ENCODE results near the gene PRKCB. TPM values are rescaled to one million over a fixed set of nuclear protein-coding genes. Genes with fewer than 3 reads are reported as not detected.
"Not testable (repeated sequence)": the region's sequence is repeated elsewhere in the genome, so short reads cannot be mapped to it uniquely, and the experiment has no call there.

The PRKCB gene
- total RNA-seq, 6 experiments from 2014 or later: not detected

DNA sequence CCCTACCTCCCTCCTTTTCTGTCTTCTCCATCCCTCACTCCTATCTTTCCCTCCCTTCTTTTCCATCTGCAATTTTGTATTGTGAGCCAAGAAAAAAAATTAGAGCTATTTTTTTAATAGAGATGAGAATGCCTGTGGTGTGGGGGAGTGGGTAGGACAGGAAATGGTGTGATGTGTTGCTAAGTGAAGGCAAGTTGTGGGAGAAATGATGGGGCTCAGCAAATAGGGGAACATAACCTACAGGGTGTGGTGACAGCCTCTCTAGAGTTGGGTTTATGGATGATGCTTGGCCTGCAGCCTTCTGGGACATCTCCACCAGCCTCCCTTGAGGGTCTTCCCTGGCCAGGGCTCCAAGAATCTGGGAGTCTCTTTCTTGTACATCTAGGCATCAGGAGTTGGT lies 257.3 kb downstream of the PRKCB start:
- peaks cover 60% of the 10 kb centered on the region for H3K9me3 Mint-ChIP-seq
- H3K36me3 Mint-ChIP-seq (ENCODE audit: low read depth): 0 out of 2 replicates have a peak, but pooled peaks cover 3% of the 10 kb centered on the region
- no peaks in the 10 kb centered on the region; the same call in 1 of the 2 replicates for H3K27me3 Mint-ChIP-seq (ENCODE audit: insufficient read depth)
- H3K4me1 Mint-ChIP-seq (ENCODE audit: low read depth): no peaks in the 10 kb centered on the region
- TF ChIP-seq, protein P1, sequence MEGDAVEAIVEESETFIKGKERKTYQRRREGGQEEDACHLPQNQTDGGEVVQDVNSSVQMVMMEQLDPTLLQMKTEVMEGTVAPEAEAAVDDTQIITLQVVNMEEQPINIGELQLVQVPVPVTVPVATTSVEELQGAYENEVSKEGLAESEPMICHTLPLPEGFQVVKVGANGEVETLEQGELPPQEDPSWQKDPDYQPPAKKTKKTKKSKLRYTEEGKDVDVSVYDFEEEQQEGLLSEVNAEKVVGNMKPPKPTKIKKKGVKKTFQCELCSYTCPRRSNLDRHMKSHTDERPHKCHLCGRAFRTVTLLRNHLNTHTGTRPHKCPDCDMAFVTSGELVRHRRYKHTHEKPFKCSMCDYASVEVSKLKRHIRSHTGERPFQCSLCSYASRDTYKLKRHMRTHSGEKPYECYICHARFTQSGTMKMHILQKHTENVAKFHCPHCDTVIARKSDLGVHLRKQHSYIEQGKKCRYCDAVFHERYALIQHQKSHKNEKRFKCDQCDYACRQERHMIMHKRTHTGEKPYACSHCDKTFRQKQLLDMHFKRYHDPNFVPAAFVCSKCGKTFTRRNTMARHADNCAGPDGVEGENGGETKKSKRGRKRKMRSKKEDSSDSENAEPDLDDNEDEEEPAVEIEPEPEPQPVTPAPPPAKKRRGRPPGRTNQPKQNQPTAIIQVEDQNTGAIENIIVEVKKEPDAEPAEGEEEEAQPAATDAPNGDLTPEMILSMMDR (IDR thresholded peaks at IDR 0.05): no peak
- no peak overlapping the region for H3K27ac Mint-ChIP-seq
- no peak overlapping the region for H3K4me3 Mint-ChIP-seq
- no peak for DNase-seq

DNA sequence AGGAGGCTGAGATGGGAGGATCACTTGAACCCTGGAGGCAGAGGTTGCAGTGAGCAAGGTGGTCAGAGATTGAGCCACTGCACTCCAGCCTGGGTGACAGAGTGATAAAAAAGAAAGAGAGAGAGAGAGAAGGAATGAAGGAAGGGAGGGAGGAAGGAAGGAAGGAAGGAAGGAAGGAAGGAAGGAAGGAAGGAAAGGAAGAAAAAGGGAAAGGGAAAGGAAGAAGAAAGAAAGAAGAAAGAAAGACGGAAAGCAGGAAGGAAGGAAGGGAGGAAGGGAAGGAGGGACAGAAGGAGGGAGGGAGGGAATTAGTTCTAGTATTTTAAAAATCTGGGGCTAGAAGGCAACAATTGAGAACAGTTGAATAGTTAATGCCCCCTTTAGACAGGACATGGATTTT lies 258.9 kb downstream of the PRKCB start:
- H3K9me3 Mint-ChIP-seq: peaks cover 51% of the 10 kb centered on the region
- H3K4me1 Mint-ChIP-seq (ENCODE audit: low read depth): no peaks in the 10 kb centered on the region
- H3K36me3 Mint-ChIP-seq (ENCODE audit: low read depth): 0 out of 2 replicates have a peak, but pooled peaks cover 3% of the 10 kb centered on the region
- H3K27me3 Mint-ChIP-seq (ENCODE audit: insufficient read depth): no peaks in the 10 kb centered on the region; the same call in 1 of the 2 replicates
- no peak overlapping the region for H3K4me3 Mint-ChIP-seq
- DNase-seq: no peak
- no peak overlapping the region for H3K27ac Mint-ChIP-seq
- TF ChIP-seq, protein P1 (IDR thresholded peaks at IDR 0.05): no peak

- Mint-ChIP-seq H3K27ac (no peak overlapping the region), H3K4me3 (no peak overlapping the region), H3K4me1 (ENCODE audit: low read depth) (no peaks in the 10 kb centered on the region), H3K9me3 (peaks cover 33% of the 10 kb centered on the region), H3K27me3 (ENCODE audit: insufficient read depth) (no peaks in the 10 kb centered on the region; the same call in 1 of the 2 replicates), H3K36me3 (ENCODE audit: low read depth) (no peaks in the 10 kb centered on the region)
- TF ChIP-seq, protein P1 (IDR thresholded peaks at IDR 0.05): no peak
- DNase-seq: no peak
These were observed 263.1 kb downstream of the PRKCB start for GRCh38 chr16:24098896-24099295.

- Mint-ChIP-seq H3K27me3 (ENCODE audit: insufficient read depth) (no peaks in the 10 kb centered on the region; the same call in 1 of the 2 replicates), H3K9me3 (peaks cover 25% of the 10 kb centered on the region), H3K4me3 (no peak overlapping the region), H3K27ac (no peak overlapping the region), H3K4me1 (ENCODE audit: low read depth) (no peaks in the 10 kb centered on the region), H3K36me3 (ENCODE audit: low read depth) (no peaks in the 10 kb centered on the region)
- no peak for DNase-seq
- TF ChIP-seq, protein P1 (IDR thresholded peaks at IDR 0.05): no peak
These were observed 265.6 kb downstream of the PRKCB start for GRCh38 chr16:24101431-24101830.

GRCh38 chr16:24102209-24102660 lies 266.5 kb downstream of the PRKCB start:
- TF ChIP-seq, protein P1 (IDR thresholded peaks at IDR 0.05): no peak
- no peaks in the 10 kb centered on the region for H3K4me1 Mint-ChIP-seq (ENCODE audit: low read depth)
- DNase-seq: no peak
- no peak overlapping the region for H3K27ac Mint-ChIP-seq
- no peaks in the 10 kb centered on the region for H3K36me3 Mint-ChIP-seq (ENCODE audit: low read depth)
- no peaks in the 10 kb centered on the region; the same call in 1 of the 2 replicates for H3K27me3 Mint-ChIP-seq (ENCODE audit: insufficient read depth)
- peaks cover 22% of the 10 kb centered on the region for H3K9me3 Mint-ChIP-seq
- H3K4me3 Mint-ChIP-seq: no peak overlapping the region

DNA sequence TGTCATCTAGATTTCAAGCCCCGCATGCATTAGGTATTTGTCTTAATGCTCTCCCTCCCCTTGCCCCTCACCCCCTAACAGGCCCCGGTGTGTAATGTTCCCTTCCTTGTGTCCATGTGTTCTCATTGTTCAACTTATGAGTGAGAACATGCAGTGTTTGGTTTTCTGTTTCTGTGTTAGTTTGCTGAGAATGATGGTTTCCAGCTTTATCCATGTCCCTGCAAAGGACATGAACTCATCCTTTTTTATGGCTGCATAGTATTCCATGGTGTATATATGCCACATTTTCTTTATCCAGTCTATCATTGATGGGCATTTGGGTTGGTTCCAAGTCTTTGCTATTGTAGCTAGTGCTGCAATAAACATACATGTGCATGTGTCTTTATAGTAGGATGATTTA lies 269.7 kb downstream of the PRKCB start:
- H3K9me3 Mint-ChIP-seq: peaks cover 14% of the 10 kb centered on the region
- not testable (repeated sequence) for DNase-seq; H3K27ac Mint-ChIP-seq; H3K4me1 Mint-ChIP-seq (ENCODE audit: low read depth); H3K4me3 Mint-ChIP-seq; H3K36me3 Mint-ChIP-seq (ENCODE audit: low read depth); H3K27me3 Mint-ChIP-seq (ENCODE audit: insufficient read depth)

GRCh38 chr16:24108090-24108489 lies 272.3 kb downstream of the PRKCB start:
- not testable (repeated sequence) for H3K27ac Mint-ChIP-seq; DNase-seq; H3K4me3 Mint-ChIP-seq; H3K36me3 Mint-ChIP-seq (ENCODE audit: low read depth); H3K27me3 Mint-ChIP-seq (ENCODE audit: insufficient read depth); H3K4me1 Mint-ChIP-seq (ENCODE audit: low read depth)
- H3K9me3 Mint-ChIP-seq: peaks cover 18% of the 10 kb centered on the region
